OCI-LY3 (cell line): ENCODE results near the gene DNAH17.

Experiments
- CTCF ChIP-seq: fragments of 200-600, 300-600 bp; sonication (generic); IDR thresholded peaks from 2 replicates; pipeline ENCODE4 v1.5.1; 2014; ENCODE audit warnings: antibody characterized with exemption, low read length, low read depth
- EZH2phosphoT487 ChIP-seq: fragments of 200-600 bp; shearing (Covaris generic); IDR thresholded peaks from 2 replicates; pipeline ENCODE4 v1.6.1; 2018; ENCODE audit warnings: antibody characterized with exemption, mixed run types, low read depth

- no peak for TF ChIP-seq CTCF
- TF ChIP-seq EZH2phosphoT487 = no peak
Measured at GRCh38 chr17:78530675-78531074, 46.5 kb downstream of the DNAH17 start.
